PC-9 (cell line): ENCODE measurements around the gene DNAH14.

Experiments used
- EZH2 ChIP-seq: fragments of 200-600 bp; sonication (generic); IDR thresholded peaks from 2 replicates; pipeline ENCODE4 v1.8.0; 2017; ENCODE audit warnings: antibody characterized with exemption, low read depth
- TF ChIP-seq, protein P1 (sequence below): fragments of 200-600 bp; sonication (generic); conservative IDR thresholded peaks from 2 replicates; pipeline ENCODE4 v1.6.1; 2017; ENCODE audit warnings: mixed run types, antibody characterized with exemption, mild to moderate bottlenecking, moderate library complexity

DNA sequence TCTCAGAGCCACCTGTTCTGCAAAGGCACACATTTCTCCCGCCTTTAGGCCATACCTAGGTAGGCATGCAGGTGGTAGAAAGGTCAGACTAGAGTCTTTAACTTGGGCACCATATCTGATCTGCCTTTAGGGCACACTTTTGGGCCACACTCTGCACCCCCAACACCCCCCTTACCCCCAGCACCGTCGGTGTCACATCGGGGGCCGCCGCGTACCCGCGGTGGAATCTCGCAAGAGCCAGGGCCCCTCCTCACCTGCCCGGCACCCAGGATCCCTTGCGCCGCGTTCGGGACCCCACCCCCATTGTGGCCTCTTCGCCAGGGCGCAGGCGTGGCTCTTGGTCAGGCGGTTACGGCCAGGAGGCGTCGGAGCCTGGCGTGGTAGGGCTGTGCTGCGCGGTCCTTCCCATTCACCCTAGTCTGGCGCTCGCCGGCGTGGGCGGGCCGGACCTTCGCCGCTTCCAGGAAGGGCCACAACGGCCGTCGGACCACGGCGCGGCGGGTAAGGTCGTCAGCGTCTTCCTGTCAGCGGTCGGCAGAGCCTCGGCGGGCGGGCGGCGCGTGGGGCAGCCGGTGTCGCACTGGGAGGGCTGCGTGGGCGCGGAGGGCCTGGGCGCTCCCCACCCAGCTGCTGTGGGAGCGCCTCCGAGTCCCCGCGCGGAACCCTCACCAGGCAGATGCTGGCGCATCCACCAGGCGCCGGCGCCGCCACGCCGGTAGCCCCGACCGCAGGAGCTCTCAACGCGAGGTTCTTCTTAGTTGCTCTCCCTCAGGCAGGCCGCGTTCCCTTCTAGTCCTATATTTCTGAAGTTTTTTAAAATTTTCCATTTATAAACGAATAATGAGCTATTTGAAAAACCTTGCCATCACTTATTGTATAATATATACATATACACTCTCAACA lies at the start of gene DNAH14:
- TF ChIP-seq, protein P1, sequence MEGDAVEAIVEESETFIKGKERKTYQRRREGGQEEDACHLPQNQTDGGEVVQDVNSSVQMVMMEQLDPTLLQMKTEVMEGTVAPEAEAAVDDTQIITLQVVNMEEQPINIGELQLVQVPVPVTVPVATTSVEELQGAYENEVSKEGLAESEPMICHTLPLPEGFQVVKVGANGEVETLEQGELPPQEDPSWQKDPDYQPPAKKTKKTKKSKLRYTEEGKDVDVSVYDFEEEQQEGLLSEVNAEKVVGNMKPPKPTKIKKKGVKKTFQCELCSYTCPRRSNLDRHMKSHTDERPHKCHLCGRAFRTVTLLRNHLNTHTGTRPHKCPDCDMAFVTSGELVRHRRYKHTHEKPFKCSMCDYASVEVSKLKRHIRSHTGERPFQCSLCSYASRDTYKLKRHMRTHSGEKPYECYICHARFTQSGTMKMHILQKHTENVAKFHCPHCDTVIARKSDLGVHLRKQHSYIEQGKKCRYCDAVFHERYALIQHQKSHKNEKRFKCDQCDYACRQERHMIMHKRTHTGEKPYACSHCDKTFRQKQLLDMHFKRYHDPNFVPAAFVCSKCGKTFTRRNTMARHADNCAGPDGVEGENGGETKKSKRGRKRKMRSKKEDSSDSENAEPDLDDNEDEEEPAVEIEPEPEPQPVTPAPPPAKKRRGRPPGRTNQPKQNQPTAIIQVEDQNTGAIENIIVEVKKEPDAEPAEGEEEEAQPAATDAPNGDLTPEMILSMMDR: no peak
- TF ChIP-seq EZH2: no peak
